ENCODE measurements around the gene DIS3L2.

- peak; percentile 71 for TF ChIP-seq CTCF (IDR thresholded peaks at IDR 0.05; ENCODE audit: insufficient read depth, low read depth, low read length)
- no peak for TF ChIP-seq EZH2 (IDR thresholded peaks at IDR 0.05; ENCODE audit: insufficient read depth, low read length)
These were observed 365.9 kb downstream of the DIS3L2 start for GRCh38 chr2:232327105-232328031.
